Middle frontal gyrus (tissue), 1 donor: ENCODE measurements around the gene ATN1.

Source experiments
- DNase-seq: peaks from one replicate; pipeline ENCODE4 v3.0.0-alpha.2; 2015; ENCODE audit warnings: low spot score; ENCODE audit errors: extremely low spot score

Gene ATN1

DNA sequence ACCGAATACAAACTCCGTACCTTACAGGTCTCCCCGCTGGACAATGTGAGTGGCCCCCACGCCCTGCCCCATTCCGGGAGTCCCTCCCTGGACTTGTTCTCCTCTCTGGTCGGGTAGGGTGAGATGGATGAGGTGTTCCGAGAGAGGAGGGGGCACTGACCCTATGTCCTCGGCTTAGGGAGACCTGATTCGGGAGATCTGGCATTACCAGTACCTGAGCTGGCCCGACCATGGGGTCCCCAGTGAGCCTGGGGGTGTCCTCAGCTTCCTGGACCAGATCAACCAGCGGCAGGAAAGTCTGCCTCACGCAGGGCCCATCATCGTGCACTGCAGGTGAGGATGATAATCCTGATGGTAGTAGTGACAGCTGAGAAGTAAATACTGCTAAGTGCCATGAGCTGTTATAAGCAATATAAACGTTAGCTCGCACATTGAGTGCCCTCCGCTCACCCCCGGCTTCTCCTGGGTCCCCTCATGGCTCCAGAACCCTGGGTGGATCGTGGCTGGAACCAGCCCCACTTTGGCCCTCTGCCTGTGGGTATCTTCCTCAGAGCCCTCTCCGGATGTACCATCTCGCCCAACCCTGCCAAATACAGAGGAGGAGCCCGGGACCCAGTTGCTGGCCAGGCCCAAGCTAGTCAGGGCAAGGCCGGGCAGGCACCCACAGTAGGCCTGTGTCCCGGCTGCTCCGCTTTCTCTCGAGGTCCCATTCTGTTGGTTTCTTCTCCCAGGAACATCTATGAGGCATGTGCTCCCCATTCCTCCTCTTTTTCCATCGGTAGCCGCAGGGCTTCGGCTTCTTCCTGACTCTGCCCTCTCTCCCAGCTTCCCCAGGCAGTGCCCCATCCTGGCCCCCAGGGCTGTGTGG is 30.2 kb downstream of the ATN1 start:
- no peak for DNase-seq

DNA sequence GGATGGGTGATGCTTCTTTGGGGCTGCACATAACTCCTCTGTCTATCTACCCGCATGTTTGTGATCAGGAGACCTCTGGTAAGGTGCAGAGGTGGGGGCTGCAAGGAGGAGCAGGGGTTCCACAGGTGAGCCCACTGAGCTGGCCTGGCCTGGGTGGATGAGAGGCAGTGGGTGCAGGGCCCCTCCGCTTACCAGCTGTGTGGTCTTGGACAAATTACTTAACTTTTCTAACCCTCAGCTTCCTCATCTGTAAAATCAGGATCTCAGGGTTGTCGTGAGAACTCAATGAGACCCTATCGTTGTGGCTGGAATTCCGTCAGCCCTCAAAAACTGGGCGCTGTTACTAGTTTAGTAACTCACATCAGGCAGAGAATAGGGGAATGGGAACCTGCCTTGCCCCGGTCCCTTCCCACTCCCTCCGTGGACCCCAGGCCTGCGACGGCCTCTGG is 30.9 kb downstream of the ATN1 start:
- no peak for DNase-seq

DNA sequence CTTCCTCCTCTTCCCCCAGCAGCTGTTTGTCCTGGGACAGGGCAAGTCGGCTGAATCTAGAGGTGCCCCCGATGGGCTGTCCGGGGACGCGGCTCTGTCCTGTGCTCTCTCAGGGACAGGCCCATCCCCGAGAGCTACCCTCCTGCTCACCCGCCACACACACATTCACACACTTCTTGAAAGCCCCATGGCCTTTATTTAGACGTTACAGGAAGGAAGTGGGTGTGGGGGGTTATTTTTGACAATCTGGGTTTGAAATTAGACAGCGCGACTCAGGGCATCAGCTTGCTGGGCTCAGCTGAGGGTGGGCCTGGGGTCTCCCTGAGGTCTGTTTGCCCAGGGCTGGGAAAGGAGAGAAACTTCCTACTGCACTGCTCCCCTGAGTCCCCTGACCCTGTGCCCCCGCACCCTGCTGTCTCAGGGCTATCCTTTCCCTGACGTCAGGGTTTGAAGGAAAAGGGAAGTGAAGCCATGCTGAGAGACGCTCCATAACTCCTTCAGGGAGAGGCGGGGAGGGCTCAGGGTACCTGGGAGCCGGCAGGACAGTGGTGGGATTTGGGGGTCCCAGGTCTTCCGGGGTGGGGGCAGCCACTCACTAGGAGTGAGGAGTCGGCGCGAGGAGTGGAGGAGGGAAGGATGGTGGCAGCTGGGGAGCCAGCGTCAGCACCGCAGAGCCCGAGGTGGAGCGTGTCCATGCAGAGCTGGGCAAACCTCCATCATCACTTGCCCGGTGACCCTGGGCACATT is 31.5 kb downstream of the ATN1 start:
- DNase-seq: no peak

DNA sequence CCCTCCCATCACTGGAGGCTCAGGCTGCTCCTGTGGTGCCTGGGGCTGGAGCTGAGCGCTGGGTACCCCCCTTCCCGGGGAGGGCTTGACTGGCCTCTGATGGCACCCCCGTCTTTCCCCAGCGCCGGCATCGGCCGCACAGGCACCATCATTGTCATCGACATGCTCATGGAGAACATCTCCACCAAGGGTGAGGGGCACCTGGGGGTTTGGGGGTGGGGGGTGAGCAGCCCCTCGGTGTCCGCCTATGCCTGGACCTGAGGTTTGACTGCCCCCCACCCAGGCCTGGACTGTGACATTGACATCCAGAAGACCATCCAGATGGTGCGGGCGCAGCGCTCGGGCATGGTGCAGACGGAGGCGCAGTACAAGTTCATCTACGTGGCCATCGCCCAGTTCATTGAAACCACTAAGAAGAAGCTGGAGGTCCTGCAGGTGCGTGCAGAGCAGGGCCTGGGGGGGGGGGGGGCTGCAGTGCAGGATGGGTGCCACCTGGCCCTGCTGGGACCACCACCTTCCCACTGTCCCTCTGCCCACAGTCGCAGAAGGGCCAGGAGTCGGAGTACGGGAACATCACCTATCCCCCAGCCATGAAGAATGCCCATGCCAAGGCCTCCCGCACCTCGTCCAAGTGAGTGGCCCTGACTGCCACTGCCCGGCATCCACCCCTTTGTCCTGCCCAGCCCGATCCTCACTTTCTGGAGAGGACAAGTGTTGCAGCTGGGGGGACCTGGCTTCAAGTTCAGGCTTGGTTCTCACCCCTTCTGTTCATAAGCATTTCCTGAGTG is 32.2 kb downstream of the ATN1 start:
- DNase-seq: no peak

DNA sequence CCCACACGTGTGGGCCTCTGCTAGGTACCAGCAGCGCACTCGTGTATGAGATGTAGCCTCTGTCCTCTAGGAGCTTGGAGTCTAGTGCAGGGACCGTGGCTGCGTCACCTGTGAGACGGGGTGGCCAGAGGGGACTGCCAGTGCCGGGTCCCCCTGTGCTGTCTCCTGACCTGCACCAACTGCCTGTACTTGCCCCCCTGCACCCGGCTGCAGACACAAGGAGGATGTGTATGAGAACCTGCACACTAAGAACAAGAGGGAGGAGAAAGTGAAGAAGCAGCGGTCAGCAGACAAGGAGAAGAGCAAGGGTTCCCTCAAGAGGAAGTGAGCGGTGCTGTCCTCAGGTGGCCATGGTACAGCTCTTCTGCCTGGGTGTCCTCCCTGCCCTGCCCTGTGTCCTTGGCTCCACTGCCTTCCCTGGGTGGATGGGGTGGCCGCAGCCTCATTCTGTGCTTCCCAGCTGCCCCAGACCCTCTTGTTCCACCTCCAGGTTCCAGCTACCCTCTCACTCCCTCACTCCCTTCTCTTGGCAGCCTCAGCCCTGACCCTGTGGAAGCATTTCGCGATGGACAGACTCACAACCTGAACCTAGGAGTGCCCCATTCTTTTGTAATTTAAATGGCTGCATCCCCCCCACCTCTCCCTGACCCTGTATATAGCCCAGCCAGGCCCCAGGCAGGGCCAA is 33.0 kb downstream of the ATN1 start:
- no peak for DNase-seq

DNA sequence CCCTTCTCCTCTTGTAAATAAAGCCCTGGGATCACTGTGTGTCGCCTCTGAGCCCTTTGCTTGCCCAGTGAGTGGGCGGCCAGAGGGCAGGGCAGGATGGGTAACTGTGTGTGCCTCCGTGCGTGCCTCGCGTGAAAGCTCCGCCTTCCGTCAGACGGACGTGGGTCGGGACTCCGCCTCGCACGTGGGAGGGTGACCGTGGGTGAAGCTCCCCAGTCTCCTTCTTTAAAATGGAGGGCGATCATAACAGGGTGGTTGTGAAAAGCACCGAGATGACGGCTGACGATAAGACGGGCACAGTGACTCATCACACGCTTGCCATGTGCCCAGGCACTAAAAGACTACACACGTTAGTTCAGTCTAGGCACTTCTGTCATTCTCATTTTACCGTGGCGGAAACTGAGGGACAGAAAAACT is 33.5 kb downstream of the ATN1 start:
- no peak for DNase-seq

DNA sequence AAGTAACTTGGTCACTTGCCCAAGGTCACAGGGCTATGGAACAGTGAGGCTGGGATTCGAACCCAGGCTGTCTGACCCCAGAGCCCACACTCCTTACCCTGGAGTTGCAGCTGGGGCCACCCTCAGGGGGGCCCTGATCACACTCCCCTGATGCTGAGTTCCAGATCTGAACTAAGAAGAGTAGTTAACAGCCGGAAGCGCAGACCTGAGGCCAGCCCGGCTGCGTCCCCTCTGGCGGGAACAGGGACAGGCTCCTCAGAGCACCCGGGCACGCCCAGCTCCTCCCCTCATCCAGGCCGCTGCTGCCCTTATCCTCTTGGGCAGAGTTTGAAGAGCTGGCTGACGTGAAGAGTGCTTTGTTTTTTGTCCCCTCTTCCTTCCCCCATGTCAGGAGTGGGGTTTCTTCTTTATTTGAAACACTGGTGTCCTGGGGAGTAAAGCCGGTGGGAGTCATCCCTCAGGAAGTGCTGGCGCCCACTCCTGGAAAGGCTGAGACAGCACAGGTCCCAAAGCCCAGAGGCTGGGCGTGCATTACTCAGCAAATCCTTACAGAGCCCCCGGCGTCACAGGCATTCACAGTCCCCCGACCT is 34.0 kb downstream of the ATN1 start:
- DNase-seq: no peak

DNA sequence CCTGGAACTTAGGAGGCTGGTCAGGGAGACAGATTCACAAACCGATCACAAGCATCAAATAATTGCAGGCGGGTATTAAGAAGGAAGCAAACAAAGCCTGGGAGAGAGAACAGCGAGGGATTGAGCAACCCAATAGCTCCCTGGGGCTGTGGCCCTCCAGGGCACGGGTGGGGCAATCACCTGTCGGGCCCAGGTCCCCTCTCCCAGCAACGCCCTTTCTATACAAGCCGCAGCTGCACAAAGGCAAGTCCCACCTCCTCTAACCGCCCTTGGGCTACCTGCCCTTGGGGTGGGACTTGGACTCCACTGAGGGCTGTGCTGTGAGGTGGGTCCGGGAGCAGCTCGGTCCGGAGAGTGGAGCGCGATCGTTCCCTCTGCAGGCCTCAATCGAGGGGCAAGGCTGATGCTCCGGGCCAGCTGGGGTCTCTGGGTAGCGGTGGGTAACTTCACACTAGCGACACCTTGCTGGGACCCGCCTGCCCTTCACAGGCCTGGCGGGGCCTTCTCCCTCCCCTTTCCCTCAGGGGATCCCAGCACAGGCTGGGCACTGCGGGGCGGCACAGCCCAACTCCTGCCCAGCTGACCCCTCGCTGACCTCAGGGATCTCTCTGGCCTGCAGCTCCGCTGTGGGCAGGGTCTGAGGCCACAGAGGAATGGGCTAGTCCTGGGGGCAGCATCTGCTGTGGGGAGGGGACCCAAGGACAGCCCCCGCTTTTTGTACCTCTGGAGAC is 34.7 kb downstream of the ATN1 start:
- DNase-seq: no peak

DNA sequence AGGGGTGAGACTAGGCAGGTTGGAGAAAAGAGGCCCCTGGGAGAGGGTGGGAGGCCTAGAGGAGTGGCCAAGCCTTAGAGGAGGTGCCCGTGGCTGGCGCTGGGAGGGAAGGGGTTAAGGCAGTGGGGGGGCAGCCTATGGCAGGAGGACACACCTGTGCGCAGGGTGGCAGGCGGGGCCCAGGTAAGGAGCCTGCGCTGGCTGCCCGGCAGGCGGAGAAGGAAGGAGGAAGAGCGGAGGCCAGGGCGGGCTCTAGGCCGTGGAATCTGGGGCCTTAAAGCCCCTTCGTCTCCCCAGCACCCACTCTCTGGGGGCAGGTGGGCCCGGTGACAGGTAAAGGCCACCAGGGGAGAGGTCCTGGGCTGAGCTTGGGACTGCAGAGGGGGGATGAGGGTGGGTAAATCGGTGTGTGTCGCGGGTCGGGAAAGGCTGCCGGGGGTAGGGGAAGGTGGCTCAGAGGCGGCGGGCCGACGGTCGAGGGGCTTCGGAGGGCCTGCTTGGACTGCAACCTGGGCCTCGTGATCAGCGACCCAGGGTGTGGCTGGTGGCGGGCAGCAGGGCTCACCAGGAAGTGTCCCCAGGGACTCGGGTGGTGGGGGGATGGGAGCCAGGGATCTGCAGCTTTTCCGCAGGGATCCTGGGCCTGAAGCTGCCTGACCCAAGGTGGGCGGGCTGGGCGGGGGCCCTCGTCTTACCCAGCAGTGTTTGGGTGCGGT is 35.4 kb downstream of the ATN1 start:
- DNase-seq: no peak

DNA sequence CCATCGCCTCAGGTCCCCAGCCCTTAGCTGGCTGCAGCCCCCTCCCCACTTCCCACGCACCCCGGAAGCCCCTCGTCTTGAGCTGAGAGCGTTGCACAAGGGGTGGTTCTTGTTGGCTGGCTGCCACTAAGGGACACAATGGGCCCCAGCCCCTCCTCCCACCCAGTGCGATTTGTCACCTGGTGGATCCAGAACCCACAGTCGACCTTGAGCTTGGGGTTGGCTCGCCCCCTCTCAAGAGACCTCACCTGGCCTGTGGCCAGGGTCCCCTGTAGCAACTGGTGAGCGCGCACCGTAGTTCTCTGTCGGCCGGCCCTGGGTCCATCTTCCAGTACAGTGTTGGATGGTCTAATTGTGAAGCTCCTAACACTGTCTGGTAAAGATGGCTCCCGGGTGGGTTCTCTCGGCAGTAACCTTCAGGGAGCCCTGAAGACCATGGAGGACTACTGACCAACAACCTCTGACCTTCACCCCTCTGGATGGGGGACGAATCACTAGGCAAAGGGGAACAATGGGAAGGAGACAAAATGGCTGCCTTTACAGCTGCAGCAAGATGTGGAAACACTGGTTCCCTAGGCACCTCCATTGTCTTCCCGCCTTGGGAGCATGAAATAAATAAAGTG is 36.1 kb downstream of the ATN1 start:
- no peak for DNase-seq

DNA sequence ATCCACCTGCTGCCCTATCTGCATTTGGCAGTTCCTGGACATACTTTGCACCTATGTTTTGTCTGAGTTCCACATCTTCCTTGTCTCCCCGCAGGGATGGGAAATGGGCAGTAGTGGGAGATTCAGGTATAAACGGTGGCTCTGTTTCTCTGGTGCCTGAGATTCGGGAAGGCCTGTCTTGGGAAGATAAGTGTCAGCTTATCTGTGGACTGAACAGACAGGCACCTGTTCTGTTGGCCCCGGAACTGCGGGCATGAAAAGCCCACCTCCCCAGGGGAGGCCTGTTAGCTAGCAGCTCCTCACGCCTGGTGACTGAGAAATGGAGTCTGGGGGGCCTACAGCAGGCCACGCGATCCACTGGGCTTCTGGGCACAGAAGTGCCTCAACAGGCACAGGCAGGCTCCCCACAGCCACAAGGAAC is 36.9 kb downstream of the ATN1 start:
- DNase-seq: no peak

DNA sequence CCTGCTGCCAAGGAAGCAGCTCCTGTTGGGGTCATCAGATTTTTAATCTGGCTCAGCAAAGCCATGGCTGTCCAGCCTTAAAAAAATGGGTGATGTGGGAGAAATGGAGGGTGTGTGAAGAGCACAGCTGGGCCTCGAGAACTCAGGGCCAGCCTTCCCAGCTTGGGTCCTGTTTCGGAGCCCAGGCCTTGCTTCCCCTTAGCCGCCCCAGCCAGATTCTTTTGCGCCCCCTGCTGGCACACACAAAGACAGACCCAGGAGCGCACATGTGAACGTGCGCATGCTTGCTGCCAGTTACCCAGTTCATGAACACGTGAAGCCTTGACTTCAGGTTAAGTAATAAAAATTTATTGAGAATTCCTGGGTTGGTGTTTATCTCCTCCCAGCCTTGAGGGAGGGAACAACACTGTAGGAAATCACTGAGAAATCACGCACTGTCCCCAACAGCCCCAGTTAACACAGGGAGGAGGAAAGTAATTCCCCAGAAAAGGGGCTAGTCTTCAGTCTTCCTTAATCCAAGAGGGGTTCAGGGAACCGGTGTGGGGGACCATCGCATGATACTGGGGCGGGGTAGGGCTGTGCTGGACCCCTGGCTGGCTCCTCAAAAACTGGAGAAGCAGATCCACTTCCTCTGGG is 37.4 kb downstream of the ATN1 start:
- peak; percentile 66 for DNase-seq

DNA sequence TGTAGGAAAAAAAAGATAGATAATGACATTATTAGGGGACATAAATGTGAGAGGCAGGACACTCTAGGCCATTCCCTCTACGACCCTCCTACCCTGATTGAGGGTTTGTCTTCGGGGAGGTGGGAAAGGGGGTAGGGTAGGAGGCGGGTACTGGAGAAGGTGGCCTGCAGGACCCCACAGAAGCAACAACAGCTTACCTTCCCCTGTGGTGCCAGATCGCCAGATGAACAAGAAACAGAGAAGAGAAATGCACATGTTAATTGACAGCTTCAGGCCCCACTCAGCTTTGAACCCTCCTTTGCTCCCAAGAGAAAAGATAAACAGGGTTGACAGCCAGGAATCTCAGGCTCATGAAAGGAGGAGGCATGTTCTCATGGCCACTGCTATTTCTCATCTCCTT is 38.0 kb downstream of the ATN1 start:
- no peak for DNase-seq

DNA sequence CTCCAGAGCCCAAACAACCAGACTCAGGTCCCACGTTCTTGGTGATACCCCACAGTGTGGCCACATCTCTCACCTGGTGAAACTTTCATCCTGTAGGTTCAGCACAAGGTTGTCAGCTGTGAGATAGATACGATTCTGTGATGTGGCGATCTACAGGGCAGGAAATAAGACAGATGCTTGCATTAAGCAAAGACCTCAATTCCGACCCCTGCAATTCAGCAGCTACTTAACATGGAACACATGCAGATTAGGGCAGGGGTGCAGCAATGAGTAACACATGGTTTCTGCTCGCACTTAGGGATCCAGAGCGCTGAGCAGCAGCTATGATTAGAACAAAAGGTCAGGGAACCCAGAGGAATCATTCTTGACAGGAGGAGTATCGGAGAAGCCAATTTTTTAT is 38.6 kb downstream of the ATN1 start:
- no peak for DNase-seq

DNA sequence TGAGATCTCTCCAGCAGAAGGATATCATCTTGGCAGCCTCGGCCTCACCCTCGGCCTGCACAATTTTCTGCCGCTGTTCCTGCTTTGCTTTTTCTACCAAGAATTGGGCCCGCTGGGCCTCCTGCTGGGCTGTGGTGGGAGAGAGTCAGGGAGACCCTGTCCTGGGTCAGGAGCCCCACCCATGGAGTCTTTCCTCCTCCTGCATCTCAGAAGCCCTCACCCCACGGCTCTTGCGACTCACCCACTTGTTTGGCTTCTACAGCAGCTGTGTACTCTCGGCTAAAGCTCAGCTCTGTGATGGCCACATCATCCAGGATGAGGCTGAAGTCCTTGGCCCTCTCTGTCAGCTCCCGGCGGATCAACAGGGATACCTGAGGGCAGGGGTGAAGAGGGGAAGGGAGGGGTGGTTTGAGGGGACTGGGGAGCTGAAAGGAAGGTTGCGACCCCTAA is 39.9 kb downstream of the ATN1 start:
- no peak for DNase-seq

DNA sequence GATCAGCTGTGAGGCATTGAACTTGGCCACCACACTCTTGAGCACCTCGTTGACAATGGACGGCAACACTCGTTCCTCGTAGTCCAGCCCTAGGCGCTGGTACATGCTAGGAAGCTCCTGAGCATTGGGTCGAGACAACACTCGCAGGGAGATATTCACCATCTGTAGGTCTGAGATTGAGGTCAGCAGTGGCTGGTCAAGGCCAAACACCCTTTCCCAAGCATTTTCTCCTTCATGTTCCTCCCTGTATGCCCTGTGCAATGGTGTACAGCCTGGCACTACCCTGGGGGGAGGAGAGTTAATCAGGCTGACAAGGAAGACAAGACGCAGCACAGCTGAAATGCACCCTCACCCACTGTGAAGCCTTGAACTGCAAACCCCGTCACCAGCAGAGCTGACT is 40.7 kb downstream of the ATN1 start:
- DNase-seq: no peak

DNA sequence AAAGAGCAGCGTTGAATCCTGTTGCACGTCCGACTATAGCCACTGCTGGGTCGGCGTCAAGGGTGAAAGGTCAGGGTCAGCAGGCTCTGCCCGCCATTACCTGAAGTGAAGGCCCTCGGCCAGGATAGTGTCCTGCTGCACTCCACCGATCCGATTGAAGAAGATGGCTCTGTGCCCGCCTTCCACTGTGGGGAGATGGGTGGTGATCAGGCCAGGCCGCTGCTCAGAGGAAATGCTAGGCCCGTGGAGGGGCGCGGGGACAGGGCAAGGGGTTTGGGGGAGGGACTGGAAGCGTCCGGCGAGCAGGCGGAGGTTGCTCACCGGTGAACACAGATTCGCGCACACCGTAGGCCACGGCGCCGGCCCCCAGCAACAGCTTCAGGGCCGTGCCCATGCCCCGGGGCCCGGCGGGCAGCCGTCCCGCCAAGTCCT is 42.4 kb downstream of the ATN1 start:
- no peak for DNase-seq

DNA sequence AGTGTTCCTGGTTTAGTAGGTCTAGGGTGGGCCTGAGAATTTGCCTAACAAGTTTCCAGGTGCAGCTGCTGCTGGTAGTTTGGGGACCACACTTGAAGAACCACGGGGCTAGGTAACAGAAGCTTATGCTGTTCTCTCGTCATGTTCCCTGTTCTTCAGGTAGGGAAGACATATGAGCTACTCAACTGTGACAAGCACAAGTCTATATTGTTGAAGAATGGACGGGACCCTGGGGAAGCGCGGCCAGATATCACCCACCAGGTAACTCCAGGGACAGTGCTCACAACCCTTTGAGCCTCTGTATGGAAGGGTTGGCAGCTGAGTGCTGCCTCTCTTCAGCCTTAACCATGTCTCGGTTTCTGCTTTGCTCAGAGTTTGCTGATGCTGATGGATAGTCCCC is 46.4 kb downstream of the ATN1 start:
- no peak for DNase-seq
